ENCODE measurements around the gene ZNF79.

Gene ZNF79

DNA sequence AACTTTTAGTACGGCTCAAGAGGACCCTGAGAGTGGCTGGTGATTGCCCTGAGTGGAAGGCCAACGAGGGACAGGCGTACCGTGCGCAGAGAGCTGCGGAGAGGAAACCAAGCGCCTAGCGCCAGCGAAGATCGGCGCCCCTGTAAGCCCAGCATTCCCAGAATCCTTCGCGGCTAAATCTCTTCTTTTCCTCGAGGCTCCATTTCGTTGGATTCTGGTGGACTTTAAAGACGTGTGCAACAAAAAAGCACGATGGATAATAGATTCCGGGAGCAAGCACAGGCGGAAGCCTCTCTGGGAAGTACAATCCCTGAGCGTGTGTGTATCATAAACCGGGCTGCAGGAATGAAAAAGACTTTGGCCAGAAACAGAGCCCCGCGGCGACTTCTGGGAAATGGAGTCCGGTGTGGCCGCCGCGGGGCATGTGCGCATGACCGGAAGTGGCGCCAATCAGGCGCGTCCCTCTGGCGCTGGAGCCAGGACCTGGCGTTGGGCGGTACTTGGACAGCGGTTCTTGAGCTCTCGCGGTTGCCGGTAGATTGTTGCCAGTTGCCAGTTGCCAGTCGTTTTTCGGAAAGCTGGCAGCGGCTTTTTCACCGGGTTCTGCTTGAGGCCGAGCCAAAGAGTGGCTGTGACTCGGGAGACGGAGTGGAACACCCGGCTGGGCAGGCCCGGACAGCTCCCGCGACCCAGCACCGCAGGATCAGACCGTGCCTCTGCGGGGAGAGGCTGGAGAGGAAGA lies at the start of gene ZNF79:
TSS of gene ZNF79 (plus strand) at position 449 of the 742 bp plus-strand sequence. CDS start 406 bp downstream, outside the sequence.
- peak; percentile 43 for DNase-seq

DNA sequence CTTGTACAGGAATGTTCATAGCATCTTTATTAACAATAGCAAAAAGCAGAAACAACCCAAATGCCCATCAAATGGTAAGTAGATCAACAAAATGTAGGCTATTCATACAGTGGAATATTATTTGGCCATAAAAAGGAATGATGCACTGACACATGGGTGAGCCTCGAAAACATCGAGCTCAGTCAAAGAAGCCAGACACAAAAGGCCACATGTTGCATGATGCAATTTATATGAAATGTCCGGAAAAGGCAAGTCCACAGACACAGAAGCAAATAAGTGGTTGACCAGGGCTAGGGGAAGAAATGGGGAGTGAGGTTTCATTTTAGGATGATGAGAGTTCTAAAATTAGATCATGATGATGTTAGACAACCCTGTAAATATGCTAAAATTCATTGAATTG lies 43.7 kb upstream of the ZNF79 start:
- DNase-seq, result no peak

GRCh38 chr9:127382541-127382940 lies 41.6 kb upstream of the ZNF79 start:
- DNase-seq, result no peak

- no peak for DNase-seq
These were observed 40.0 kb upstream of the ZNF79 start for GRCh38 chr9:127384016-127384730.

DNA sequence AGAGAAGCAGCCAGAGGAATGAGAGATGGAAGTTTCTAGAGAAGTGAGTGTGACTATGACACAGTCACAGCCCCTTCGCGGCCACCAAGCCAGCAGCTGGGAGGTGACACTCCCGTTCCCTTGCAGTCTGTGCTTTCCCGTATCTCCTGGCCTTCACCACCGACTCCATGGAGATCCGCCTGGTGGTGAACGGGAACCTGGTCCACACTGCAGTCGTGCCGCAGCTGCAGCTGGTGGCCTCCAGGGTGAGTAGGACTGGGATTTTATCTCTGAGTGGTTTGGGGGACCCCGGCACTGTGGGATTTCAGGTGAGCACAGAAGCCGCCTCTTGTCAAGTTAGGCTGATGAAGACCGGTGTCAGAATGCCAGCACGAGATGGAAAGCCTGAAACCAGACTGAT lies 39.3 kb upstream of the ZNF79 start:
- DNase-seq, result no peak

GRCh38 chr9:127386249-127386648 lies 37.9 kb upstream of the ZNF79 start:
- no peak for DNase-seq

DNA sequence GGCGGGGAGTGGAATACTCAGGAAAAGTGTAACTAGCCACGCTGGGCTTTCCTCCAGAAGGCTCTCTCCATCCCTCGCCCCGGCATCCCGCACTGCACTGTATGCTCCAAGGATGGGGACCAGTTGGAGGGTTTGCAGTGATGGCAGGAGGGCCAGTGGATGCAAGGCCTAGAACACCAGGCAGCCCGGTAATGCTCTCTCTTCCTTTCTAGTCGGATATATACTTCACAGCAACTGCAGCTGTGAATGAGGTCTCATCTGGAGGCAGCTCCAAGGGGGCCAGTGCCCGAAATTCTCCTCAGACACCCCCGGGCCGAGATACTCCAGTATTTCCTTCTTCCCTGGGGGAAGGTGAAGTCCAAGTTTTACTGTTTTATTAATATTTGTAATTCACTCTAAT lies 37.2 kb upstream of the ZNF79 start:
- no peak for DNase-seq

GRCh38 chr9:127388037-127388855 lies 35.9 kb upstream of the ZNF79 start:
- no peak for DNase-seq

DNA sequence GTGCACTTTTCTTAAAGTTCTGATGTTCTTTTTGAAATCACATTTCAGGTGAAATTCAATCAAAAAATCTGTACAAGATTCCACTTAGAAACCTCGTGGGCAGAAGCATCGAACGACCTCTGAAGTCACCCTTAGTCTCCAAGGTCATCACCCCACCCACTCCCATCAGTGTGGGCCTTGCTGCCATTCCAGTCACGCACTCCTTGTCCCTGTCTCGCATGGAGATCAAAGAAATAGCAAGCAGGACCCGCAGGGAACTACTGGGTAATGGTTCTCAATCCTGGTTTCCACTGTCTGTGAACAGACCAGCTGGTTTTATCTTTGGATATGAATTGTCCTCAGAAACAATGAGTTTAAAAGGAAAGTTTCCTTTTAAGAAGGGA lies 35.3 kb upstream of the ZNF79 start:
- DNase-seq, result no peak

- DNase-seq, result no peak
These were observed 34.6 kb upstream of the ZNF79 start for GRCh38 chr9:127389381-127390247.

GRCh38 chr9:127390248-127390545 lies 34.0 kb upstream of the ZNF79 start:
- no peak for DNase-seq

GRCh38 chr9:127390563-127390962 lies 33.6 kb upstream of the ZNF79 start:
- DNase-seq, result no peak

DNA sequence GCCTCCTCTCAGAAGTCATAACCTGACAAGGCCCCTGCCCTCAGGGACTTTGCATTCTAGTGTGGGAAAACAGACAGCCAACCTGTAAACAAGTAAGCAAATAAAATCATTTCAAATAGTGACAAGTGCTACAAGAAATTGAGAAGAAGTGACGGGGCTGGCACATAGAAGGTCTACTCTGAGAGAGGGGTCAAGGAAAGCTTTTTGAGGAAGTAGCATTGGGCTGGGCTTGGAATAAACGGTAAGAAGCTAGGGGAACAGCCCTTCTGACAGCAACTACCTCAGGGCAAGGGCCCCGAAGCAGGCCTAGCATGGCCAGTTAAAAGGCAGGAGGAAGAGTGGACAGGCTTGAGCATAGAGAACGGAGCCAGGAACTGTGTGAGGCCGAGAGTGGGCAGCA lies 32.0 kb upstream of the ZNF79 start:
- no peak for DNase-seq

DNA sequence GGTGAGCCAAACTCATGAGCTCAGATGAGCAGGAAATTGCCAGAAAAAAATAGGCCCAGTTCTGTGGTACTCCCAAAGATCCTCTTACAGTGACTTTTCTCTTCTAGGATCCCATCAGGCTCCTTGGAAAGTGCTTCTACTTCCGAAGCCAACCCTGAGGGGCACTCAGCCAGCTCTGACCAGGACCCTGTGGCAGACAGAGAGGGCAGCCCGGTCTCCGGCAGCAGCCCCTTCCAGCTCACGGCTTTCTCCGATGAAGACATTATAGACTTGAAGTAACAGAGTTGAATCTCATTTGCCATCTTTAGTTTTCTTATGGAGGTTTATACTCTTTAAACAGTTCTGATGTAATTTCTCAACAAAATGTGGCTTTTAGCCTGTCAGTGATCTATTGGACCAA lies 31.2 kb upstream of the ZNF79 start:
- no peak for DNase-seq

- no peak for DNase-seq
These were observed 30.5 kb upstream of the ZNF79 start for GRCh38 chr9:127393645-127394044.

GRCh38 chr9:127395497-127396252 lies 28.5 kb upstream of the ZNF79 start:
- DNase-seq, result no peak

DNA sequence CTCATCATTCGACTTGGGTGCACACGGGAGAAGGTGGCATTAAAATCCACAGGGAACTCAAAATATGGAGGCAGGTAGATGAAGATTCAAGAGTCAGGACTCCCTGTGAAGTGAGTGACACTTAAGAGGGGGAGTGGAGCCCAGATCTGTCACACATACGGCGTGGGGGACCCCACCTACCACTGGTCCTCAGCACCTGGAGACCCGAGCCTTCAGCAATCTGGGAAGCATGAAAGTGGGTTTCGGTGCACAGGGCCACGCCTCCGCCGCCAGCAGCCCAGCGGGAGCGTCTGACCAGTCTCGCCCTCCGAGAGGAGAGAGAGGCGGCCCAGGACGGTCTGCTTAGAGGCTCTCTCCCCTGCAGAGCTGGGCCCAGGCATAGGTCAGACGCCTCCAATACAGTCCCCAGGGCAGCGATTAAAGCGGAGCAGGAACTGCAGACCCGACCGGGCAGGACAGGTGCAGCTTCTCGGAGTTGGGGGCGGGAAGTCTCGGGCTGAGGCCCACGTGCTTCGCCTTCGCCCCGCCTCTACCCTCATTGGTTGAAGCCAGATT lies 27.9 kb upstream of the ZNF79 start:
- DNase-seq, result no peak

GRCh38 chr9:127396808-127397645 lies 27.2 kb upstream of the ZNF79 start, which contains the start of gene SLC2A8:
TSS of gene SLC2A8 (plus strand) at chr9:127397169. CDS start at chr9:127397231, 62 bp downstream.
- peak; percentile 98 for DNase-seq

GRCh38 chr9:127397646-127398274 lies 26.4 kb upstream of the ZNF79 start:
- no peak for DNase-seq

DNA sequence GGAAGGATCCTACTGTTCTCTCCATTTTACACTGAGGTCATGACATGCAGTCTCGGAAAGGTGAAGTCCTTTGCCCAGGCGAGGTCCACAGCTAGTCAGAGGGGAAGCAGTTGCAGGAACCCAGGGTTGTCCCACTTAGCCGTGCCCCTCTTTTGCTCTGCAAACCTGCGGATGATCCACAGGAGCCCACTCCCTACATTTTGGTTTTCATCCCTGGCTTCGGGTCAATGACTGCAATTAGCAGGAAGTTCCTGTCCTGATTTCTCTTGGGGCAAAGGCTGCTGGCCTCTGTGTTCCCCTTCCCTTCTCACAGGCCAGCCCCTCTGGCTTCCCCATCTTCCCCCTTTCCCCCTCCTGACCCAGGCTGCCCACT lies 25.9 kb upstream of the ZNF79 start:
- no peak for DNase-seq

Data from NCI-H1436 treated with DMSO at 0.1 percent for 48 hours (cell line).